ENCODE results near the gene UPF1.

DNA sequence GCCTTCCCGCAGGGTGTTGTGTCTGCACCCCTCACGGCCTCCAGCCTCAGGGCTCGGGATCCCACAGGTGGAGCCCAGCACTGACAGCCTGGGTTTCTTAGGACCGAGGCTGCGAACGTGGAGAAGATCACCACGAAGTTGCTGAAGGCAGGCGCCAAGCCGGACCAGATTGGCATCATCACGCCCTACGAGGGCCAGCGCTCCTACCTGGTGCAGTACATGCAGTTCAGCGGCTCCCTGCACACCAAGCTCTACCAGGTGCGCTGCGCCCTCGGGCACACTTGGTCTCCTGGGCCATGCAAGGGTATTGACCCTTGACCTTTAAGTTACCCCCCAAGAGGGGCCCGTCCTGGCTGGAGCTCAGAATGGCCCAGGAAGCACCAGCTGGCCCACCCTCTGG, 29.0 kb downstream of the UPF1 start:
- TF ChIP-seq, protein P1, sequence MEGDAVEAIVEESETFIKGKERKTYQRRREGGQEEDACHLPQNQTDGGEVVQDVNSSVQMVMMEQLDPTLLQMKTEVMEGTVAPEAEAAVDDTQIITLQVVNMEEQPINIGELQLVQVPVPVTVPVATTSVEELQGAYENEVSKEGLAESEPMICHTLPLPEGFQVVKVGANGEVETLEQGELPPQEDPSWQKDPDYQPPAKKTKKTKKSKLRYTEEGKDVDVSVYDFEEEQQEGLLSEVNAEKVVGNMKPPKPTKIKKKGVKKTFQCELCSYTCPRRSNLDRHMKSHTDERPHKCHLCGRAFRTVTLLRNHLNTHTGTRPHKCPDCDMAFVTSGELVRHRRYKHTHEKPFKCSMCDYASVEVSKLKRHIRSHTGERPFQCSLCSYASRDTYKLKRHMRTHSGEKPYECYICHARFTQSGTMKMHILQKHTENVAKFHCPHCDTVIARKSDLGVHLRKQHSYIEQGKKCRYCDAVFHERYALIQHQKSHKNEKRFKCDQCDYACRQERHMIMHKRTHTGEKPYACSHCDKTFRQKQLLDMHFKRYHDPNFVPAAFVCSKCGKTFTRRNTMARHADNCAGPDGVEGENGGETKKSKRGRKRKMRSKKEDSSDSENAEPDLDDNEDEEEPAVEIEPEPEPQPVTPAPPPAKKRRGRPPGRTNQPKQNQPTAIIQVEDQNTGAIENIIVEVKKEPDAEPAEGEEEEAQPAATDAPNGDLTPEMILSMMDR (IDR thresholded peaks at IDR 0.05) = no peak
- no peak for TF ChIP-seq POLR2A (IDR thresholded peaks at IDR 0.05)
